8988T (cell line): ENCODE results near the gene RGS7.
"Not testable (repeated sequence)": the region's sequence is repeated elsewhere in the genome, so short reads cannot be mapped to it uniquely, and the experiment has no call there.

Source experiments
- DNase-seq: peaks from one replicate; pipeline ENCODE4 v3.0.0; 2011

The RGS7 gene

GRCh38 chr1:241270016-241270415 is 87.0 kb downstream of the RGS7 start:
- DNase-seq, result no peak

DNA sequence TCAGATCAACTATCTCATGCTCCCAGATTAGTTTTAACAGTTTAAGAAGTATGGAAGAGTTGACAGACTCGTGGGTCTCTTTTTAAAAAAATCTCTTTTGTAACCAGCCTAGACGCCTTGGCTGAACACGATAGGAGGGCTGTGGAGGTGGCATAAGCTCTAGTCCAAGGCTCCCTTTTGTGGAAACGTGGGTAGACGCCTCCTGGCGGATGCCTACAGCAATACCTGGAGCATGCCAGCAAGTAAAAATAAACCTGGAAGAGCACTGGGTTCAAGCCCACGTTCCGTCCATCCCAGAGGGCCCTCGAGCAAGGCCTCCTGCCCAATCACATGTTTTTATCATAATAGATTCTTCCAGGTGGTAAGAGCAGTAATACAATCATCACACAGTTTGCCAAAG is 87.9 kb downstream of the RGS7 start:
- no peak for DNase-seq

DNA sequence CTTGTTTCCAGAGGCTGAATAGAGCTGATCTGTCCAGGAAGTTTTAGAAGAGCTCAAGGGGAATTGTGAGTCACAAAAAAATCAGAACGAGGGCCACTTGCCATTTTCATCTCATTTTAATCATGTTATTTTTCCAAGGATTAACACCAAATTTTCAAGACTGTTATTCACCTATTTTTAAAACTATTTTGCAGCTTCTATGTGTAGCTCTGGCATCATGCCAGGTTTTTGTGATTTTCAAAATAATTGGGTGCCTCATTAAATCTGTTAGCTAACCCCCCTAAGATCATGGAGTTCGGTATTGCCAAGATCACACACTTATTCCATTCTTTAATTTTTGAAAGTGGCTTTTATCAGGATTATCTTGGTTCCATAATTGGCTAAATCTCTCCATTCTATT is 90.9 kb downstream of the RGS7 start:
- DNase-seq, result no peak

DNA sequence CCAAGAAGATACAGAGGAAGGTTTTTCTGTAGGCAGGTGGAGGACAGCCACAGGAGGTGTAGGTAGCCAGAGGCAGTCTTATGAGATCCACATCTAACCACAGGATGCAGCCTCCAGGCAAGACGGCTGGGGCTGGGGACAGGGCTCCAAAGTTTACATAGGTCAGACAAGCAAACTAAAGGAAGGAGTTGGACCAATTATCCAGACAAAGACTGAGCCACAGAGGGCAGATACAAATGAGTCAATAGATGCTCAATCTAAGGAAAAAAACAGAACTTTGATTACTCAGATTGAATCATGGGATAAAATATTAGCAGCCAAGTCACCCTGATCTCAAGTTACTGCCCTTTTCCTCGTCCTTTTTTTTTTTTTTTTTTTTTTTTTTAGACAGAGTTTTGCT is 91.6 kb downstream of the RGS7 start:
- no peak for DNase-seq

- DNase-seq, result no peak
Observed at GRCh38 chr1:241263346-241263745, 93.7 kb downstream of the RGS7 start.

DNA sequence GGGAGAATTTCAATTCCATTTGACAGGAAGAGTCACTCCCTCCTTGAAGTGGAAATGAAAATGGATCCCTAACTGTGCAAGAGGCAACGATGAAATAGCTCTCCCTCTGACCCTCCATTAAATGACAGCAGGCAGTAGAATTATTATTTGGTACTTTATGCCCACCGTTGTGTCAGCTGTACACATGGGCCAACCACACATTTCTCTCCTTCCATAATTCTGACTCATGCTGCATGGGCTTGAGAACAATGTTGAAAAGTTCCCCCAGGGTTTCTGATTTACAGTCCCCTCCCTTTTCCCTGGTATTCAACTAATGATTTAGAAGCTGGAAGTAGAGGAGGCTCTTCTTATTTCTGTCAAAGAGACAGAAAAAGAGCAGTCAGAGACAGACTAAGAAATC is 103.5 kb downstream of the RGS7 start:
- no peak for DNase-seq

DNA sequence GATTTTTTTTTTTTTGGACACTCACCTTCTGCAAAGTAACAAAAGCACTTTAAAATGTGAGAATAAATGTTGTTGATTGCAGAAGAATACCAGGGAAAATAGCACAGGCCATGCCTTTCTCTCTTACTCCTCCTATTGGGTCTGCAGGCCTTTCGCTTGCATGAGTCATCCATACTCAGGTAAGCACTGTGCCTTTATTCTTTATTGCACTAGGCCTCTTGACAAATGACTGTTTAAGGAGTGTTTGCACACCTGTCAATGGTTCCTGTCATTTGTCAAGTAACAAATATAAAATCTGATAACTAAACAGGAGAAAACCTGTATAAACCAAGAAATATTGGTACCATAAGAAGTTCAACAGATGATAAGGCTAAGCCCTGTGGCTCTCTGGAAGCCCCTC is 106.5 kb downstream of the RGS7 start:
- DNase-seq, result no peak

DNA sequence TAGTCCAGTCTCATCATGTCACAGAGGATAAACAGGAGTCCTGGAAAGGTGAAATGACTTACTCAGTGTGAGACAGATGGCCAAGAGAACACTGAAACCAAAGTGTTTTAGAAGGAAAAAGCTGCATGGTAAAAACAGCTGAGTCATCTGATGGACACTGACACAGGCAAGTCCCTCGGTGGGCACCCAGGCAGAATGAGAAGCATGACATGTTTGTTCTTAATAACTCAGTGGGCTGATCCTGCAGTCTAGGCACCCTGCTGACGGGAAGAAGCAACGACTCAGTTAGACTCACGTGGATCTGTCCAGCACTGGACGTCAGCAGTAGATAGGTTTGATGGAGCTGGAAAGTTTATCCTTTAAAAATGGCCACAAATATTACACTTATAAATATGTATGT is 116.9 kb downstream of the RGS7 start:
- DNase-seq, result no peak

GRCh38 chr1:241237873-241238272 is 119.1 kb downstream of the RGS7 start:
- no peak for DNase-seq

- DNase-seq, result no peak
Observed at GRCh38 chr1:241235256-241235897, 121.6 kb downstream of the RGS7 start.

DNA sequence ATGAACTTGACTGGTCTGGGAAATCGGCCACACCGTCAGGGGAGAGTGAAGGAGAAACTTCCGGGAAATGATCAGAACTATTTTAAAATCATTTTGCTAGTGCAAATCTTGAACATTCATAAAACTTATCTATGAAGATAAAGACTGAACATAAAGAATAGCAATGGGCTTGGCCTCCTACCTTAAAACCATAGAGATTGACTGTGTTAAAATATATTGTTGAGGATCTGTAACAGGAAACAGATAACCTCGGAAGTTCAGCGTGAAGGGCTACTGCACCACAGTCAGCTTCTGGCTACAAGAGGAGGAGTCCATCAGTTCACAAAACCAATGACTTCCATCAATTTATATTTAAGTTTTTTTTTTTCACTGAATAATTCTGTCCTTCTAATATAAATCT is 127.3 kb downstream of the RGS7 start:
- no peak for DNase-seq

DNA sequence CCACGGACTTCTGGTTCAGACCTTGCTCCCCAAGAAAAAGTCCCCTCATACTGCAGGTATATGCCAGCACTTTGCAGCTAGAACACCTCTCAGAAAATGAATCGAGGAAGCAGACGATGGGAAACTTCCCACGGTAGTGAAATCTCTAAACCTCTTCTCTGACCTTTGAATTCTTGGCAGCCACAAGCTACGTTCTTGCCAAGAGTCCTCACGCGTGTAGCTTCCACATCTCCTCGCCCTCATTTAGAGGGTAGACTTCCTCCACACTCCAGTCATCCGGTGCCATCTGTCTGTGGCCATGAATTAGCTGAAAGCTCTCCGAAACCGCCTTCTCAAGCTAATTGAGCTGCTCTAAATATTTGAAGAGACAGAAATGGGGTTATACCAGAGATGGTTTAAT is 127.8 kb downstream of the RGS7 start:
- no peak for DNase-seq

DNA sequence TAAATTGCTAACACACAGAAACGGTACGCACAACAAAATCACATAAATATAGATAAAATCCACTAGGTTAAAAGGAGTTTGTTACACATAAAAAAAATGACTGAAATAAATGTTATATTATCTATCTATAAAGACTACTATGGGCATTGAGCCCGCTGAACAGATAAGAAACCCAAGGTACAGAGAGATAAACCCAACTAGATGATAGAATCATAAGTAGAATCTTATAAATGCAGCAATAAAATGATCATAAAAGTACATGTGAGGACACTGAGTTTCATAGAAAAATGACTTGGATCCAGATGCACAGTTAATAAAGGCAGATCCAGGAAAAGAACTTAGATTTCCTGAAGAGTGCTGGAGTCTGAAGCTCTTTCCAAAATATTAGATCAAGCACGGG is 128.7 kb downstream of the RGS7 start:
- DNase-seq, result no peak

DNA sequence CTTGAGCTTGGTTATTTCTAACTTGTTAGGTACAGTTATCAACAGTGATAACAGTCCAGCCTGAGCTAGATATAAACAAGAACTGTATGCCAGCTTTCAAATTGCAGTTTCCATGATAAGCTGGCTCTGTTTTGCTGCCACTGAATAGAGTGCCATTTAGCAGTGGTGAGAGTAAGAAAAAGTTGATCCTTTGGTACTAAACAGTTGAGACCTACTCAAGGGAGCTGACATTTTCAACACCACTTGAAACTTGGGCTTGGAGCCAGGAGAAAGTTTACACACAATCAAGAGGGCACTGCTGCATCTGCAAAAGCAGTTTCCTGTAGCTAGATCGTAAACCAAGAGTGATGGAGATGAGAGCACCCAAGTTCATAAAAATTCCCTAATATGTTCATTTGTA is 131.3 kb downstream of the RGS7 start:
- no peak for DNase-seq

DNA sequence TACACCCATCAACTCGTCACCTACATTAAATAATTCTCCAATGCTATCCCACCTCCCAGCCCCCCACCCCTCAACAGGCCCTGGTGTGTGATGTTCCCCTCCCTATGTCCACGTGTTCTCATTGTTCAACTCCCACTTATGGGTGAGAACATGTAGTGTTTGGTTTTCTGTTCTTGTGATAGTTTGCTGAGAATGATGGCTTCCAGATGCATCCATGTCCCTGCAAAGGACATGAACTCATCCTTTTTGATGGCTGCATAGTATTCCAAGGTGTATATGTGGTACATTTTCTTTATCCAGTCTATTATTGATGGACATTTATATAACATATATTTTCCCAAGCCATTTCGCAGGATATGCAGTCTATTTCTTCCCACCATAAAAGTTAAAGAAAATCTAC is 132.8 kb downstream of the RGS7 start:
- DNase-seq, result not testable (repeated sequence)

DNA sequence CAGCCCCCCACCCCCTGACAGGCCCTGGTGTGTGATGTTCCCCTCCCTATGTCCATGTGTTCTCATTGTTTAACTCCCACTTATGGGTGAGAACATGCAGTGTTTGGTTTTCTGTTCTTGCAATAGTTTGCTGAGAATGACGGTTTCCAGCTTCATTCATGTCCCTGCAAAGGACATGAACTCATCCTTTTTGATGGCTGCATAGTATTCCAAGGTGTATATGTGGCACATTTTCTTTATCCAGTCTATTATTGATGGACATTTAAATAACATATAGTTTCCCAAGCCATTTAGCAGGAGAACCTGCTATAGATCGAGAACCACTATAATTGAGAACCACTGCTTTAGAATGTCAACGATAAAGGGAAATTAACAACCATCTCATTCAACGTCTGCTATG is 134.2 kb downstream of the RGS7 start:
- not testable (repeated sequence) for DNase-seq

DNA sequence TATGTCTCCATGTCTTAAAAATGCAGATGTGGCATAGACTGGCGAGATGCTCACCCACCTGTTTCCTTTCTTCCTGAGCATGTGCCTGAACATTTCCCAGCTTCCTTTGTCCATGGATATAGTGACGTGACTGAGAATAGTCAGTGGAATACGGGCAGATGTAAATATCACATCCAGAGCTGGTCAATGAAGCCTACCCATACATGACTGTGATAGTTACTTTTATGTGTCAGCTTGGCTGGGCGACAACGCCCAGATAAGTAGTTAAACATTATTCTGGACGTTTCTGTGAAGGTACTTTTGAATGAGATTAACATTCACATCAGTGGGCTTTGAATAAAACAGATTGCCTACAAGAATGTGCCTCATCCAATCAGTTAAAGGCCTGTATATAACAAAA is 135.7 kb downstream of the RGS7 start:
- no peak for DNase-seq

DNA sequence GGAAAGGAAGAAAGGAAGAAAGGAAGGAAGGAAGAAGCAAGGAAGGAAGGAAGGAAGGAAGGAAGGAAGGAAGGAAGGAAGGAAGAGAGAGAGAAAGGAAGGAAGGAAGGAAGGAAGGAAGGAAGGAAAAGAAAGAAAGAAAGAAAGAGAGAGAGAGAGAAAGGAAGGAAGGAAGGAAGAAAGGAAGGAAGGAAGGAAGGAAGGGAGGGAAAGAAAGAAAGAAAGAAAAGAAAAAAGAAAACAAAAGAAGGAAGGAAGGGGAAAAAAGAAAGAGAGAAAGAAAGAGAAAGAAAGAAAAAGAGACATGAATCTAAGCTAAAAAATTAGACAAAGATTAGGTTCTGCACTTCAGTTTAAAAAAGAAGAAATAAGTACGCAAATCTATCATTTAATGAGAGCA is 136.1 kb downstream of the RGS7 start:
- not testable (repeated sequence) for DNase-seq

DNA sequence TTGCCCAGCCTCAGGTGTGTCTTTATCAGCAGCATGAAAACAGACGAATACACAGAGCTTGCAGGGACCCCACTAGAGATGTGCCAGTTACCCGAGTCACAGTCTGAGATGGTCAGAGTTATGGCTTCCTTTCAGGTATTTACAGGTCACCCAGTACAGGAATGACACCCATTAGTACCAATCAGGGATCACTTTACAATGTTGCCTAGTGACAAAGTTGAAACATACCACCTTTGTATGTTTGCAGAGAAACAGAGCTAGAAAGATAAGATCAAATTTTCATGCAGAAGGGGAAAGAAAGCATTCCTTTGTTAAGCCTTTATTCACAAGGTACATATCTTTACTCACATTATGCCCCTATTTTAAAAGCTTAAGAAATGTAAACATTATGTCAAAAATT is 137.6 kb downstream of the RGS7 start:
- DNase-seq, result no peak

DNA sequence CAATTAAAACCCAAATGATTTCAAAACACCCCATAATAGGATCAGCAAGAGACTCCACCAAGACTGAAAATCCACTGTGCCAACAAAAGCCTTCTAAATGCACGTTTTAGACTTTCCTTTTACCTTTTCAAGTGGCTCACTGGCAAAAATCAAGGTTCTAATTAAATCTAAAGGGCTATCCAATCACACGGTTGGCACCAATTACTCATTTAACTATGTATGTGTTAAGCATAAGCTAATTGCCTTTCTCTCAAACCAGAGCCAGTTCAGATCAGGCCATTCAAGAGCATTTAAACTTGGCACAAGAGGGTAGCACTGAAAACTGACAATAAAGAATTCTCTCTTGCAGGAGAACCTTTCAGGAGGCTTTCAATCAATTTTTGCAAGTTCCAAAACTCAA is 139.5 kb downstream of the RGS7 start:
- DNase-seq, result no peak

DNA sequence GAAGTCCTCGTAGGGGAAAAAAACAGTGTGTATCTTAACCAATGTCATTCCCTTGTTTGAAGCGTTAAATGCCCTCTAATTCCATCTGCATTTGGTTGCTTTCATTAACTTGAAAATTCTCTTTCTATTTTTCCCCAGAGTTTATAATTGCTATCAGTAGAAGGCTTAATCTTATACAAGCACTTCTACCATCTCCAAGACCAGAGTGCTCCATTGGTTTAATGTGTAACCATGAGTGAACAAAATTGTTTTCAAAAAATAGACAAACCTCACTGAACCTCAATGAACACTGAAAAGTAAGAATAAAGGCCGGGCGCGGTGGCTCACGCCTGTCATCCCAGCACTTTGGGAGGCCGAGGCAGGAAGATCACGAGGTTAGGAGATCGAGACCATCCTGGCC is 141.3 kb downstream of the RGS7 start:
- no peak for DNase-seq

DNA sequence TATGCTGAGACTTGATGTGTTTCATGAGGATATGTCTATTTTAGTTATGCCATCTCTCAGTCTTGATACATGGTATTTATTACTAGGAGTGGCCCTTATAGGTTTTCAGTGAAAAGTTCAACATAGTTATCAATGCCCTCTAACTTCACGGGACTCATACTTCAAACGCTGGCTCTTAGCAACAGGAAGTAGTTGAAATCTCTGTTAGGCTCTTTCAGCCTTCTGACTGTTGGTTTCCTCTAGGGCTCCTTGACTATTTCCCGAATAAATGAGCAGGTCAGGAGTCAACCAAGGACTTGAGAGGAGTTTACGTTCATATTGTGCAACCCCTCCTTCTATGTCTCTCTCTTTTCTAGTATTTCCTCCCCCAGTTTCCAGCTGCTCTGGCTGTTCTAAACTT is 141.8 kb downstream of the RGS7 start:
- DNase-seq, result no peak

- DNase-seq, result no peak
Observed at GRCh38 chr1:241213139-241213538, 143.9 kb downstream of the RGS7 start.

- no peak for DNase-seq
Observed at GRCh38 chr1:241212628-241213027, 144.4 kb downstream of the RGS7 start.

- no peak for DNase-seq
Observed at GRCh38 chr1:241208910-241209379, 148.1 kb downstream of the RGS7 start.

GRCh38 chr1:241203817-241204216 is 153.2 kb downstream of the RGS7 start:
- no peak for DNase-seq
